ENCODE data around the gene ELF1.

ELF1 gene

DNA sequence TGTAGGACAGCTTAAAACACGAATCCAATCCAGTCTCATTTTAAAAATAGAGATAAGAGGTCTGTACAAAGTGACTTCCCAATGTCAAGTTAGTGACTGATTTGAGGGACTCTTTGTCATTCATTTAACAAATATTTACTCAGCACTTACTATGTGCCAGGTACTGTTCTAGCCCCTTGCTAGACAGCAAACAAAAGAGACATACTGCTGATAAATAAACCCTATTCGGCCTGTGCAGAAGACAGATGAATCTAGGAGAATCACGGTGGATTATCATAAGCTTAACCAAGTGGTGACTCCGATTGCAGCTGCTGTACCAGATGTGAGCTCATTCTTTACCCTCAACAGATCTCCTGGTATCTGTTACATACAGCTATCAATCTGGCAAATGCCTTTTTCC is 6.4 kb upstream of the ELF1 start:
- Histone ChIP-seq H3K4me1 (ENCODE audit: control insufficient read depth in 1 of 2, insufficient read depth in 2 of 2, low read length in 2 of 2) (peaks cover 3 to 23% of the 10 kb centered on the region in 2 donors), H3K27me3 (ENCODE audit: control insufficient read depth in 1 of 2, insufficient read depth in 2 of 2, low read length in 2 of 2) (no peaks in the 10 kb centered on the region), H3K4me3 (ENCODE audit: low read depth in 1 of 2, low read length in 2 of 2) (no peak overlapping the region), H3K9ac (ENCODE audit: low read depth in 1 of 2, low read length in 2 of 2) (no peak overlapping the region), H3K27ac (ENCODE audit: low read depth, low read length) (no peak overlapping the region), H3K9me3 (ENCODE audit: control insufficient read depth in 1 of 2, low read length in 2 of 2) (no peaks in the 10 kb centered on the region), H3K36me3 (ENCODE audit: control insufficient read depth in 1 of 2, insufficient read depth in 2 of 2, low read length in 2 of 2) (no peaks in the 10 kb centered on the region)

DNA sequence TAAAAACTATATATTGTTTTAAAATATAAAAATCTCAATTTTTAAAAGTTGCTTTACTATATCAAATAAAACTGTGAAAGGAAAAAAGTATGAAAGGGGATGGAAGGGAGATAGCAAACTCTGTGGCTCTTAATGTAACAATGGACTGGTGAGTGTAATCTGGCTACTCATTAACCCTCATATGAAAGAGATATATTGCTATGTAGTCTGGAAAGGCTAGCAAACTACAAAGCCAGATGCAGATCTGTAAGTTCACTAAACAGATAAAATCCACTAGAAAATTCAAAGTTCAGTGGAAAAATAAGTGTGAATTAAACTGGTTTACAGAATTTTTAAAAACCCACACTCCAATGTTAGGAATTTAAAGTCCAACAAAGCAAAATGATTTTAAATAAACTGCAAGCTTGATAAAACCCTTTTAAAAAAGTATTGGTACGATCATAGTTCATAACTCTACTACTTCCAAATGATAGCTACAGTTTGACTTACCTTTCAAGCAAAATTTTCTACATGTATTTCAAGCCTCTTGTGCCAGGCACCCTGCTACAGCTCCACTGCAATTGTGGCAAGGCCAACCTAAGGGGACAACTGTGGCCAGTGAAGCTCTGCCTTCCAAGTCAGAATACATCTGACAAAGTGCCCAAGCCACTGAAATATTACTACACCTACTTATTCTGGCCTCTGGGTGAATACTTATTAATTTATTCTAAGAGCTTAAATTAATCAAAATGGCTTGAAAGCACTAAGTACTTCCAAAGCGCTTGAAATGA is 647 bp upstream of the ELF1 start:
- Histone ChIP-seq H3K4me1 (ENCODE audit: control insufficient read depth in 1 of 2, insufficient read depth in 2 of 2, low read length in 2 of 2) (peaks cover 18 to 40% of the 10 kb centered on the region in 2 donors), H3K27ac (ENCODE audit: low read depth, low read length) (peak overlapping the region; percentile 39), H3K9me3 (ENCODE audit: control insufficient read depth in 1 of 2, low read length in 2 of 2) (no peaks in the 10 kb centered on the region), H3K27me3 (ENCODE audit: control insufficient read depth in 1 of 2, insufficient read depth in 2 of 2, low read length in 2 of 2) (no peaks in the 10 kb centered on the region), H3K4me3 (ENCODE audit: low read depth in 1 of 2, low read length in 2 of 2) (peak overlapping the region; percentile 75 to 76), H3K9ac (ENCODE audit: low read depth in 1 of 2, low read length in 2 of 2) (peak overlapping the region in 1 of 2 donors; percentile 59), H3K36me3 (ENCODE audit: control insufficient read depth in 1 of 2, insufficient read depth in 2 of 2, low read length in 2 of 2) (no peaks in the 10 kb centered on the region)

DNA sequence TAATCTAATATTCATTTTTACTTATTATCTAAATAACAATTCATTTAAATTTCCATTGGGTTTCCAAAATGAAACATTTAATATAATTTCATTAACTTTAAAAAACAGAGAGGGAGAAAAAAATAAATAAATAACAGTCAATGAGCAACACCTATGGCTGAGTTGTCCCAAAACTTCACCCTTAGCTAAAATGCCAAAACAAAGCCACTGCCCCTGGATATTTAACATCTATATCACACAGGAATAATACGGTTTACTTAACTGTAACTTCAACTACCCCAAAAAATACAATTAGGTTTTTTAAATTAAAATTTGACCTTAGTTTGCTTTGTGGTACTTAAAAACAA is 541 bp downstream of the ELF1 start:
- no peaks in the 10 kb centered on the region for H3K27me3 ChIP-seq (ENCODE audit: control insufficient read depth in 1 of 2, insufficient read depth in 2 of 2, low read length in 2 of 2)
- peak overlapping the region; percentile 75 to 76 for H3K4me3 ChIP-seq (ENCODE audit: low read depth in 1 of 2, low read length in 2 of 2)
- no peaks in the 10 kb centered on the region for H3K36me3 ChIP-seq (ENCODE audit: control insufficient read depth in 1 of 2, insufficient read depth in 2 of 2, low read length in 2 of 2)
- peak overlapping the region; percentile 91 for H3K27ac ChIP-seq (ENCODE audit: low read depth, low read length)
- no peaks in the 10 kb centered on the region for H3K9me3 ChIP-seq (ENCODE audit: control insufficient read depth in 1 of 2, low read length in 2 of 2)
- peaks cover 25 to 49% of the 10 kb centered on the region in 2 donors for H3K4me1 ChIP-seq (ENCODE audit: control insufficient read depth in 1 of 2, insufficient read depth in 2 of 2, low read length in 2 of 2)
- H3K9ac ChIP-seq (ENCODE audit: low read depth in 1 of 2, low read length in 2 of 2), result peak overlapping the region; percentile 83 to 89

DNA sequence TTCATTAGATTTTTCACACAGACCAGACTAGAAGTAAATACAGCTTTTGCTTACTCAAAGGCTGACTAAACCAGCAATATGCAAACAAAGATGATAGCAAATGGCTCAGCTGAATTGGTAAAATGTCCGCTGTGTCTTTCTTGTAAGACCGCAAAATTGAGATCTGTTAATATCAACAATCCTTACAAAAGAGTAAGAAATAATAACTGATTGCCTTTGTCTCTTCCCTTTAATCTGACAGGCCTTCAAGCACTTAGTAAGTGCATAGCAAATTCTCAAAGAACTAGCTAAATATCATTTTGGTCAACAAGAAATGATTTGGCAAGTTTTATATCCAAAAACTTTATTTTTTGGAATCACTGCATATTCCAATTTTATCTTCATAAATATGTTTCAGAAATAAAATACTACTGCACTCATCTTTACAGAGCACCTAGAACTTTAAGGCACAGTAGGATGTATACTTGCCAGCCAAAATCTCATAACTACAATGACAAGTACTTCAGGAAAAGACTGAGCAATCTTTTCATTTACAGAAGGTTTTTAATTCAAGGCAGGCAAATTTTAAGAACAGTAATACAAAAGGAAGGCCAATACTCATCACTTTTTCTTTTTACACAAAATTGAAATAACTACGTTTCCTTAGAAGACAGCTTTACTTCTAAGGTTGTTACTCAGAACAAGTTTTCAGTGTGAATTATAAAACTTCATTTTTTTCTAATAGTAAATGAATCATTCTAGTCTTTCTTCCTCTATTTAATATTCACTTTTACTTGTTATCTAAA is 1.1 kb downstream of the ELF1 start:
- H3K27ac ChIP-seq (ENCODE audit: low read depth, low read length), result peak overlapping the region; percentile 58
- H3K9me3 ChIP-seq (ENCODE audit: control insufficient read depth in 1 of 2, low read length in 2 of 2), result no peaks in the 10 kb centered on the region
- H3K9ac ChIP-seq (ENCODE audit: low read depth in 1 of 2, low read length in 2 of 2), result peak overlapping the region; percentile 83 to 89
- H3K4me1 ChIP-seq (ENCODE audit: control insufficient read depth in 1 of 2, insufficient read depth in 2 of 2, low read length in 2 of 2), result peaks cover 25 to 49% of the 10 kb centered on the region in 2 donors
- H3K36me3 ChIP-seq (ENCODE audit: control insufficient read depth in 1 of 2, insufficient read depth in 2 of 2, low read length in 2 of 2), result no peaks in the 10 kb centered on the region
- peak overlapping the region; percentile 75 to 76 for H3K4me3 ChIP-seq (ENCODE audit: low read depth in 1 of 2, low read length in 2 of 2)
- H3K27me3 ChIP-seq (ENCODE audit: control insufficient read depth in 1 of 2, insufficient read depth in 2 of 2, low read length in 2 of 2), result no peaks in the 10 kb centered on the region

DNA sequence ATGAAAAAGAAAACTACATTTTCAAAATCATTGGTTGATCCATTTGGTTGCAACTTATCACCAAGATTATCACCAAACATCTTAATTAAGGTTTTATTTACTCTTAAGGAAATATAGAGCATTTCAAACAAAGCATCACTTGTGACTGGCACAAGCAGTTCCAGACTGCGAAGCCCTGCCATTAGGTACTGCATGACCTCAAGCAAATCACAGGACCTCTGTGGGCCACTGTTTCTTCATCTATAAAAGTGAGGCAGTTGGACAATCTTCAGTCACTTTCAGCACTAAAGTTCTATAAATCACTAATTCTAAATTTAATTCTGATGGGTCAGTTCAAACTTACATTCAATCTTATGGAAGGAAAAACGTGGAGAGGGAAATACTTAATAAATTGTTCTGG is 2.0 kb downstream of the ELF1 start:
- H3K27me3 ChIP-seq (ENCODE audit: control insufficient read depth in 1 of 2, insufficient read depth in 2 of 2, low read length in 2 of 2), result no peaks in the 10 kb centered on the region
- H3K4me1 ChIP-seq (ENCODE audit: control insufficient read depth in 1 of 2, insufficient read depth in 2 of 2, low read length in 2 of 2), result peaks cover 25 to 49% of the 10 kb centered on the region in 2 donors
- H3K27ac ChIP-seq (ENCODE audit: low read depth, low read length), result peak overlapping the region; percentile 38
- no peaks in the 10 kb centered on the region for H3K36me3 ChIP-seq (ENCODE audit: control insufficient read depth in 1 of 2, insufficient read depth in 2 of 2, low read length in 2 of 2)
- H3K9me3 ChIP-seq (ENCODE audit: control insufficient read depth in 1 of 2, low read length in 2 of 2), result no peaks in the 10 kb centered on the region
- peak overlapping the region; percentile 75 to 76 for H3K4me3 ChIP-seq (ENCODE audit: low read depth in 1 of 2, low read length in 2 of 2)
- peak overlapping the region; percentile 83 to 89 for H3K9ac ChIP-seq (ENCODE audit: low read depth in 1 of 2, low read length in 2 of 2)

DNA sequence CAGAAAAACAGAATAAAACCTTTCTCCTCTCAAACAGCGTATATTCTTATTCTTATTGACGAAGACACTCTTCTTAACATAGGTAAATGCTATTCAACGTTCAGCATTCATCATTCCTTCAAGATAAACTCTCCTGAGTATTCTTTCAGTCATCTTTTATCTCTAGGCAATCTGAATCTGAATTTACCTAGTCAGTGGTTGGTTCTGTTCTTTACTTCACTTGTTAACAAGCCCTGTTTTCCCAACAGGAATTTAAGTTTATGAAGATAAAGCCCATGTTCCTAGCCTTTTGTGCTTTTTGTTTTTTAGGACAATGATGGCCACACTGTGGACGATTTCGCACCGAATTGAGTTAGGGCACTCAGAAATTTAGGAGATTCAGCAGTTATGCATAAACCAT is 3.2 kb downstream of the ELF1 start:
- Histone ChIP-seq H3K4me3 (ENCODE audit: low read depth in 1 of 2, low read length in 2 of 2) (peak overlapping the region; percentile 21 to 48), H3K9ac (ENCODE audit: low read depth in 1 of 2, low read length in 2 of 2) (peak overlapping the region in 1 of 2 donors; percentile 14), H3K27me3 (ENCODE audit: control insufficient read depth in 1 of 2, insufficient read depth in 2 of 2, low read length in 2 of 2) (no peaks in the 10 kb centered on the region), H3K4me1 (ENCODE audit: control insufficient read depth in 1 of 2, insufficient read depth in 2 of 2, low read length in 2 of 2) (peaks cover 28 to 36% of the 10 kb centered on the region in 2 donors), H3K9me3 (ENCODE audit: control insufficient read depth in 1 of 2, low read length in 2 of 2) (no peaks in the 10 kb centered on the region), H3K36me3 (ENCODE audit: control insufficient read depth in 1 of 2, insufficient read depth in 2 of 2, low read length in 2 of 2) (no peaks in the 10 kb centered on the region), H3K27ac (ENCODE audit: low read depth, low read length) (no peak overlapping the region)

DNA sequence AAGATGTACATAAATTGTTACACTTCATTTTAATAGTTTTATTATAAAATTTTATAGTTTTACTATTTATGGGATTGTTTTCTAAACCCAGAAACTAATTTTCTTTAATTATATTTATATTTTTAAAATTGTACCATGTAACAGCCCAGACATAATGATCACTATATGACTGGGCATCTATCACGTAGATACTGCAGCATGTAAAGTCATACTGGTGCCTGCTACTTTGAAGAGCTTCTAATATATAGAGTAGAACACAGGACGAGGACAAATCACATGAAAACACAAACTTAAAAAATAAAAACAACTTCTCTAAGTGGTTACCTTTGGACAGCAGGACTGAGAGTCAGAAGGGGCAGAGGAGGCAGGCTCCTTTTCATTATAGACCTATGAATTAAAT is 5.3 kb downstream of the ELF1 start:
- H3K4me1 ChIP-seq (ENCODE audit: control insufficient read depth in 1 of 2, insufficient read depth in 2 of 2, low read length in 2 of 2), result peaks cover 24 to 28% of the 10 kb centered on the region in 2 donors

DNA sequence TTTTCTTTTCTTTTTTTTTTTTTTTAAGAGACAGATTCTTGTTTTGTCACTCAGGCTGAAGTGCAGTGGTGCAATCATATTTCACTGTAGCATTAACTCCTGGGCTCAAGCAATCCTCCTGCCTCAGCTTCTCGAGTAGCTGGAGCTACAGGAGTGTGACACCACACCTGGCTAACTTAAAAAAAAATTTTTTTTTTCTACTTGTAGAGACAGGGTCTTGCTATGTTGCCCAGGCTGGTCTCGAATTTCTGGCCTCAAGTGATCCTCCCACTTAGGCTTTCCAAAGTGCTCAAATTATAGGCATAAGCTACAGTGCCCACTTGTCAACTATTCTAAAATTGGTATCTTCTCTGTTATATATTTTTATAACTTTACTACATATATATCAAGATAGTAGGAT is 6.6 kb downstream of the ELF1 start:
- Histone ChIP-seq H3K4me1 (ENCODE audit: control insufficient read depth in 1 of 2, insufficient read depth in 2 of 2, low read length in 2 of 2) (peaks cover 36 to 39% of the 10 kb centered on the region in 2 donors), H3K9ac (ENCODE audit: low read depth in 1 of 2, low read length in 2 of 2) (no peak overlapping the region), H3K9me3 (ENCODE audit: control insufficient read depth in 1 of 2, low read length in 2 of 2) (no peaks in the 10 kb centered on the region), H3K27me3 (ENCODE audit: control insufficient read depth in 1 of 2, insufficient read depth in 2 of 2, low read length in 2 of 2) (no peaks in the 10 kb centered on the region), H3K4me3 (ENCODE audit: low read depth in 1 of 2, low read length in 2 of 2) (no peak overlapping the region), H3K27ac (ENCODE audit: low read depth, low read length) (no peak overlapping the region), H3K36me3 (ENCODE audit: control insufficient read depth in 1 of 2, insufficient read depth in 2 of 2, low read length in 2 of 2) (no peaks in the 10 kb centered on the region)

More for the DNA sequence above, 5.3 kb downstream of the ELF1 start:
- Histone ChIP-seq H3K27me3 (ENCODE audit: control insufficient read depth in 1 of 2, insufficient read depth in 2 of 2, low read length in 2 of 2) (no peaks in the 10 kb centered on the region), H3K27ac (ENCODE audit: low read depth, low read length) (no peak overlapping the region), H3K9ac (ENCODE audit: low read depth in 1 of 2, low read length in 2 of 2) (no peak overlapping the region), H3K9me3 (ENCODE audit: control insufficient read depth in 1 of 2, low read length in 2 of 2) (no peaks in the 10 kb centered on the region), H3K36me3 (ENCODE audit: control insufficient read depth in 1 of 2, insufficient read depth in 2 of 2, low read length in 2 of 2) (no peaks in the 10 kb centered on the region), H3K4me3 (ENCODE audit: low read depth in 1 of 2, low read length in 2 of 2) (no peak overlapping the region)

DNA sequence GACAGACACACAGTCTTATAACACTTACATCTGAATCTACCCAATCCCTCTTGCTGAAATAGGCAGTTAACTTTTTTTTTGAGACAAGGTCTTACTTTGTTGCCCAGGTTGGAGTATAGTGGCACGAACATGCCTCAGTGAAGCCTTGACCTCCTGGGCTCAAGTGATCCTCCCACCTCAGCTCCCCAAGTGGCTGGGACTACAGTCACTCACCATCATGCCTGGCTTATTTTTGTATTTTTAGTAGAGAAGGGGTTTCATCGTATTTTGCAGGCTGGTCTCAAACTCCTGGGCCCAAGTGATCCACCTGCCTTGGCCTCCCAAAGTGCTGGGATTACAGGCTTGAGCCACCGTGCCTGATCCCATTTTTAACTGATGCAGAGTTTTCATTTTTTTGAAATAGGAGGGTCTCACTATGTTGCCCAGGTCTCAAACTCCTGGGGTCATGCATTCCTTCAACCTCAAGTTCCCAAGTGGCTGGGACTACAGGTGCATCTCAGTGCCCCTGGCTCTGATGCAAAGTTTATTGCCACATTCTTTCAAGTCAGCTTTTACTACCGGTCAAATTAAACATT is 7.6 kb downstream of the ELF1 start:
- Histone ChIP-seq H3K36me3 (ENCODE audit: control insufficient read depth in 1 of 2, insufficient read depth in 2 of 2, low read length in 2 of 2) (no peaks in the 10 kb centered on the region), H3K4me1 (ENCODE audit: control insufficient read depth in 1 of 2, insufficient read depth in 2 of 2, low read length in 2 of 2) (peaks cover 45 to 47% of the 10 kb centered on the region in 2 donors), H3K27ac (ENCODE audit: low read depth, low read length) (no peak overlapping the region), H3K9ac (ENCODE audit: low read depth in 1 of 2, low read length in 2 of 2) (no peak overlapping the region), H3K9me3 (ENCODE audit: control insufficient read depth in 1 of 2, low read length in 2 of 2) (no peaks in the 10 kb centered on the region), H3K4me3 (ENCODE audit: low read depth in 1 of 2, low read length in 2 of 2) (no peak overlapping the region), H3K27me3 (ENCODE audit: control insufficient read depth in 1 of 2, insufficient read depth in 2 of 2, low read length in 2 of 2) (no peaks in the 10 kb centered on the region)

DNA sequence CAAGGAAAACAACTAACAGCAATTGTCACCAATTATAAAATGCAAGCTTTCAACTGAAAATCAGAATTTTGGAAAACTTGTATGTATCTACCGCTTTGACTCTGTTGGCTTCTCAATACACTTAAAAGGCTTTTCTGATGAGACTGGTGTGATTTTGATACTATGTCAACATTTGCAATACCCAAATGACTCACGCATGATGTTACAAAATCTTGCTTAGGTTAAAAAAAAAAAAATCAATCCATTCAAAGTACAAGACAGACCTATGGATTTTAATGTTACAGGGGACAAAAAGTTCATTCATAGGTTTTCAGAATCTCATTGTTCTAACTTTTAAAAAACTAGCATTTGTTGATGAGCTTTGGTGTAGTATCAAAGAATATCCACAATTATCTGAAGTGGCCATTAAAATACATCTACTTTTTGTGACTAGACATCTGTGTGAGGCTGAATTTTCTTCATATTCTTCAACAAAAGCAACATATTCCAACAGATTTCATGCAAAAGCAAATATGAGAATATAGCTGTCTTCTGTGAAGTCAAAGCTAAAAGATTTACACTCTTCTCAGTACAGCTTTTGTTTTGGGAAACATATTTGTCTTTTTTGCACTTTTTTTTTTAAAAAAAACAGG is 10.7 kb downstream of the ELF1 start:
- peaks cover 51 to 53% of the 10 kb centered on the region in 2 donors for H3K4me1 ChIP-seq (ENCODE audit: control insufficient read depth in 1 of 2, insufficient read depth in 2 of 2, low read length in 2 of 2)

More for the DNA sequence above, 10.7 kb downstream of the ELF1 start:
- H3K27me3 ChIP-seq (ENCODE audit: control insufficient read depth in 1 of 2, insufficient read depth in 2 of 2, low read length in 2 of 2), result no peaks in the 10 kb centered on the region
- H3K9ac ChIP-seq (ENCODE audit: low read depth in 1 of 2, low read length in 2 of 2), result no peak overlapping the region
- no peaks in the 10 kb centered on the region for H3K9me3 ChIP-seq (ENCODE audit: control insufficient read depth in 1 of 2, low read length in 2 of 2)
- H3K36me3 ChIP-seq (ENCODE audit: control insufficient read depth in 1 of 2, insufficient read depth in 2 of 2, low read length in 2 of 2), result no peaks in the 10 kb centered on the region
- H3K27ac ChIP-seq (ENCODE audit: low read depth, low read length), result no peak overlapping the region
- H3K4me3 ChIP-seq (ENCODE audit: low read depth in 1 of 2, low read length in 2 of 2), result no peak overlapping the region

Measured in duodenal mucosa (tissue), 2 donors.